ENCODE measurements around the gene RAD21L1.
"Not testable (repeated sequence)": the region's sequence is repeated elsewhere in the genome, so short reads cannot be mapped to it uniquely, and the experiment has no call there.

RAD21L1 gene

GRCh38 chr20:1247689-1248088 lies 21.8 kb downstream of the RAD21L1 start:
- no peak for TF ChIP-seq CTCF (IDR thresholded peaks at IDR 0.05; ENCODE audit: borderline replicate concordance, insufficient read depth, low read depth, low read length)
- H3K4me3 ChIP-seq (ENCODE audit: low read depth, low read length), result no peak overlapping the region

- H3K4me3 ChIP-seq (ENCODE audit: low read depth, low read length), result not testable (repeated sequence)
Measured at GRCh38 chr20:1250282-1250681, 24.4 kb downstream of the RAD21L1 start.

- no peak for TF ChIP-seq CTCF (IDR thresholded peaks at IDR 0.05; ENCODE audit: borderline replicate concordance, insufficient read depth, low read depth, low read length)
- no peak overlapping the region for H3K4me3 ChIP-seq (ENCODE audit: low read depth, low read length)
Measured at GRCh38 chr20:1252416-1252815, 26.6 kb downstream of the RAD21L1 start.

- H3K4me3 ChIP-seq (ENCODE audit: low read depth, low read length), result no peak overlapping the region
- no peak for TF ChIP-seq CTCF (IDR thresholded peaks at IDR 0.05; ENCODE audit: borderline replicate concordance, insufficient read depth, low read depth, low read length)
Measured at GRCh38 chr20:1254254-1254653, 28.4 kb downstream of the RAD21L1 start.

GRCh38 chr20:1255675-1256074 lies 29.8 kb downstream of the RAD21L1 start:
- no peak overlapping the region for H3K4me3 ChIP-seq (ENCODE audit: low read depth, low read length)
- no peak for TF ChIP-seq CTCF (IDR thresholded peaks at IDR 0.05; ENCODE audit: borderline replicate concordance, insufficient read depth, low read depth, low read length)

GRCh38 chr20:1263853-1264252 lies 38.0 kb downstream of the RAD21L1 start:
- H3K4me3 ChIP-seq (ENCODE audit: low read depth, low read length), result no peak overlapping the region
- TF ChIP-seq CTCF (IDR thresholded peaks at IDR 0.05; ENCODE audit: borderline replicate concordance, insufficient read depth, low read depth, low read length), result no peak

GRCh38 chr20:1264727-1265126 lies 38.9 kb downstream of the RAD21L1 start:
- no peak overlapping the region for H3K4me3 ChIP-seq (ENCODE audit: low read depth, low read length)
- TF ChIP-seq CTCF (IDR thresholded peaks at IDR 0.05; ENCODE audit: borderline replicate concordance, insufficient read depth, low read depth, low read length), result no peak
